GM12892 (cell line): Measurements from ENCODE around the gene S100Z.

Experiments used
- POLR2A ChIP-seq: IDR thresholded peaks from 2 replicates; pipeline ENCODE4 v1.6.1; 2011; ENCODE audit warnings: low read depth, low read length, control low read depth
- POLR2AphosphoS5 ChIP-seq: IDR thresholded peaks from 2 replicates; pipeline ENCODE4 v1.6.1; 2011; ENCODE audit warnings: low read depth, low read length, control low read depth
- TAF1 ChIP-seq: IDR thresholded peaks from 2 replicates; pipeline ENCODE4 v1.6.1; 2011; ENCODE audit warnings: low read depth, mild to moderate bottlenecking, control low read depth, low read length, borderline replicate concordance

- TF ChIP-seq POLR2A (no peak), POLR2AphosphoS5 (no peak), TAF1 (no peak)
These were observed 103.2 kb downstream of the S100Z start, which contains the start of gene CRHBP for GRCh38 chr5:76952795-76953536.
